GM18858 (cell line): Measurements from ENCODE around the gene GFRAL.
A peak's percentile ranks its signal among the peaks of the same experiment; 100 is the strongest.
"Not testable (repeated sequence)": the region's sequence is repeated elsewhere in the genome, so short reads cannot be mapped to it uniquely, and the experiment has no call there.

ENCODE experiments used
- ATAC-seq: cut with Tn5 transposase; IDR thresholded peaks from one replicate; pipeline ENCODE4 v1.9.1; 2021; ENCODE audit not compliant: unreplicated experiment

Gene GFRAL

DNA sequence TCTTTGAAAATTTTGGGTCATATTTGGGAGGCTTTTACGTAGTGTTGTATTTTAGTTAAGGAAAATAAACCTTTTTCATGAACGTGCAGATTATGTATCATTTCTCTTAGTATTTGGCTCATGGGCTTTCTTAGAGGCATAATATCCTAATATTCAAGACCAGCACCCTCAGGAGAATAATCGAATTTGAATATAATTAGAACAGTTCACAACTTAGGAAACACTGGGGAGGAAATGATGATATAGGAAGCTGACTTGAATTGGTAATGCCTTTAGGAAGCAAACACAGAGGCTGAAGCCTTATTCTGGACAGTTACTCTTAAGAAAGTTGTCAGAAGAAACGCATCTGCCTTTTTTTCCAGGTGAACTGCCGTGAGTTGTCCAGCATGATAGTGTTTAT, at the start of gene GFRAL:
TSS of gene GFRAL (plus strand) at position 301 of the 400 bp plus-strand sequence. CDS start at position 387, 86 bp downstream.
- ATAC-seq: no peak

DNA sequence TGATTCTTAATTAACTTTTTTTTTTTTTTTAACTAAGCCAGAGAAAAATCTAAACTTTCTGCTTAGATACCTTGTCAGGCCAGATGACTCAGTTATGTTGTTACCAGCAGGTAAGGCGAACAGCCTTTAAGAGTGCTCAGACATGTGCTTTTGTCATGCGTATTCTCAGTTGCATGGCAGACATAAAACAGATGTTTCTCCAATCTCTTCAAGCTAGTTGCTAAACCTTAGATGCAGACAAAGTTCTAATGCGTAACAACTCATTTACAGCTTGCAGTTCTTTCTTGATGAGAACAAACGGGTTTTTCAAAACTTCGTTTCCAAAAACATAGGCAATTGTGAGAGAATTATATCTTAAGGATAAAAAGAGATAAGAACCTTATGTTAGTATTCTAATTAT, 49.6 kb upstream of the GFRAL start:
- no peak for ATAC-seq

- ATAC-seq: no peak
Observed at GRCh38 chr6:55281215-55281614, 46.1 kb upstream of the GFRAL start.

DNA sequence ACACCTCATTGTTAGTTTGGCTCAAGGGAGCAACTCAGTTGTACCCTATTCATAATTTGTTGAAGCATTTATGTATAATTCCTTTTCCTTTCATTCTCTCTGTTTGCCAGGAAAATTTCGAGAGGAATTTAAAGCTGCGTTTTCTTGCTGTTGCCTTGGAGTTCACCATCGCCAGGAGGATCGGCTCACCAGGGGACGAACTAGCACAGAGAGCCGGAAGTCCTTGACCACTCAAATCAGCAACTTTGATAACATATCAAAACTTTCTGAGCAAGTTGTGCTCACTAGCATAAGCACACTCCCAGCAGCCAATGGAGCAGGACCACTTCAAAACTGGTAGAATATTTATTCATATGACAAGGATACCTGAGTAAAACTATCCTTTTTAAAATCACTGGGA, 45.2 kb upstream of the GFRAL start:
- ATAC-seq: no peak

DNA sequence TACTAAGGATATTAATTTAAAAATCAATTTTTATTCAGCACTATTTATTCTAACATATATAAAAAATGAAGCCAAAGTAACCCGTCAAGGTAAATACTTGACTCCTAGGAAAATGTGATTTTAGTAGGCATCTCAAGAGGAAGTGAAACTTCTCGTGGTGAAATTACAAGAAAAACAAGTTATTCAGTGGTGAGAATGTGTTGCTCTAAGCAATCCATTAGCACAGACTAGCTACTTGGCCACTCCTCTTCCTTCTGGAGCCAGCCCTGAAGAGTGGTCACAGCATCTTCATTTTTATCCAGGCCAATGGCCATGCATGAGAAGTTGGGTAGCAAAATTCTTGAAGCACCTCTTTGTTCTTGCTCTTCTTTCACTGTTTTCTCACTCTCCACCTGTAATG, 40.4 kb upstream of the GFRAL start:
- peak; percentile 64 for ATAC-seq

DNA sequence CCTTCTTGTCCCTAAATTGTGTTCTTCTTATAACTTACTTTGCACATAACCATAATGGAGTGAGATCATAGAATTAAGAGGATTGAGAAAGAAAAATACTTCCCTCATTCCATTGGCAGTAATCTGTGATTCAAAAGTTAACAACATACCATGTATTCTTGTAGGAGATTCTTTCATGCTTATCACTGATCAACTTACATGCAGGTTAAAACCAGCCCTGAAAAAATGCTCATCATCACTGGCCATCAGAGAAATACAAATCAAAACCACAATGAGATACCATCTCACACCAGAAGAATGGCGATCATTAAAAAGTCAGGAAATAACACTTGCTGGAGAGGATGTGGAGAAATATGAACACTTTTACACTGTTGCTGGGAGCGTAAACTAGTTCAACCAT, 36.5 kb upstream of the GFRAL start:
- no peak for ATAC-seq

DNA sequence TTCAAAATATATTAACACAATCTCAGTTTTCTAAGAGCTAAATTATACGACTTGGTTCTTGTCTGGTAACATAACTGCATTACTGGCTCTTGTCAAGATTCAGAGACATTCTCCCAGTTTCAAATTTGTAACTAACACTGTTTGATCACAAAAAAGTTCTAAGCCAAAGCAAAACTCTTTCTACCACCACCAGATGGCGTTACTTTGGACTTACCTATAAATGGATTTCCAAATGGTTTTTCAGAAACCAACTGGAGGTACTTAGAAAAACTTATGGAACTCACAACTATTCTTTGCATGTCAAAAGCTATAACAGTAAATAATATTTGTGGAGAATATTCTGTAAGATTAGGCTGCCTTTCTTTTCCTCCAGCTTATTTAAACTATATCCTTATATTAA, 34.2 kb upstream of the GFRAL start:
- ATAC-seq: no peak

- ATAC-seq: not testable (repeated sequence)
Observed at GRCh38 chr6:55297214-55297613, 30.1 kb upstream of the GFRAL start.

DNA sequence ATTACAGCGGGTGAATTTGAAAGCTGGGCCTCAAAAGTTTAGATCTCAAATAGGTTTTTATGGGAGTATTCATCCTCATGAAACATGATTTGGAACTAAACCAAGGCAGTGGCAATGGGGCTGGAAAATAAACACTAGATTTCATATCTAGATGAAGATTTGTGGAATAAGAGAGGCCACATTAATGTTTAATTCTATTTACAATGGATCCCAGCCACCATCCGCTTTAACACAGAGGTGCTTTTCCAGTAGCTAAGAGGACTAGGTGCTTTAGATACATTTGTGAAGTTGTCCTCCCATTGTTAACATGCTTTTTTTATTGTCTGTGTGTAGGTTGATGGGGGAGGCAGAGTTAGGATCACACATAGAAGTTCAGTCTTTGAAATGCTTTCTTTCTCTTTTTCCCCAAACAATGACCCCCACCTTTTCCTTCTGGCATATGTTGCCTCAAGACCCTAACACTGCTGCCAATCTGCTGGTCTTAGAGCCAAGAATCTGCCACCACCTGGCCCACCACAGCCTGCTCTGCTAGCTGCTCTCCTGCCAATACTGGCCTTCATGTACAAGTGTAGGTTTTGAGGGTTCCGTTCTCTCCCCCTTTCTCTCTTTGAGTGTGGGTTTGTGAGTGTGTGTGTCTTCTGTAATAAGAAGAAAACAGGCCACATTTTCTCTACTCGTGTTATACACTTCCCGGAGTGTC, 27.8 kb upstream of the GFRAL start:
- no peak for ATAC-seq

GRCh38 chr6:55304747-55305146, 22.5 kb upstream of the GFRAL start:
- no peak for ATAC-seq

DNA sequence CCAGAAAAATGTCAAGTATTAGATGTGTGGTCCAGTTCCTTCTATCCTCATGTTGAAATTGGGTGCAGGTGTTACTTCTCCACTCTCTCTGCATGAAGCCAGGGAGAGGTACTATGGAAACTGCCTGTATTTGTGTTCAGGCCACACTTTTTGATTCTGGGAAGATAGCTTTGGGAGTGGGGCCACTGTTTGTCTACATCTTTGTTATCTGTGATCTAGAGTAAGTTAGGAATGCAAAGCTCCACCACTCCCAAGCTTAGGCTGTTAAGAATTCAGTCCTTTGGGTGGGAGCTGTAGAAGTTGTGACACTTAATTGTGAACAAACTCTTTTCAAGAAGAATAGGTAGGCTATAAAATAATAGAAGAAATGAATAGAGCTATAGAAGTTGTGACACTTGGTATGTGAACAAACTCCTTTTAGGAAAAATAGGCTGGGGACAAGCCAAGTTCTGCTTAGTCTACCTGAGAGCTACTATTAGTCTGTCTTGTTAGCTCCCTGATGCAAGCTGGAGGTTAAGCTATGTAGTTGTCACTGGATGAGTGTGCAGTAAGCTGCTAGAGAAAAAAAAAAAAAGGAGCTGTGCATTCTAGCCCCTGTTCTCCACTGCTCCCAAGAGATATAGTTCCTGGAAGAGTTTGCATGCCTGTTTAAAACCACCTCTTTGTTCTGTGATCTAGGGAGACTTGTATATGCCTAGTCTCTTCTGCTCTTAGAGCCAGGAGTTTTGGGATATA, 7.1 kb upstream of the GFRAL start:
- no peak for ATAC-seq

DNA sequence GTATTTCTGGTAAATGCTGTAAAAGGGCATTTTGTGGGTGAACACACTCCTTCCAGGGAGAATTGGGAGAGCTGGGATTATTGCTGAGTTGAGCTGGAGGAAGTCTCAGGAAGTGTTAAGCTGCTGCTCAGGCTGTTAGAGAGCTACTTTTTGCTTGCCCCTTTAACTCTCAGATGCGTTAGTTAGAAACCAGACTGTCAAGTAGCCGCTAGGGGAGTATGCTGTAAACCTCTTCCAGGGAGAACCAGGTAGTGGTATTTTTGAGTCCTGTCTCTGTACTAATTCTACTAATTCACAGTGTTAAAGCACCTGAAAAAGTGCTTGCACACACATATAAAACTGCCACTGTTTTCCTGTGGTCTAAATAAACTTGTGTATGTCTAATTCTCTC, 6.6 kb upstream of the GFRAL start:
- no peak for ATAC-seq

- no peak for ATAC-seq
Observed at GRCh38 chr6:55377150-55377549, 49.9 kb downstream of the GFRAL start.

DNA sequence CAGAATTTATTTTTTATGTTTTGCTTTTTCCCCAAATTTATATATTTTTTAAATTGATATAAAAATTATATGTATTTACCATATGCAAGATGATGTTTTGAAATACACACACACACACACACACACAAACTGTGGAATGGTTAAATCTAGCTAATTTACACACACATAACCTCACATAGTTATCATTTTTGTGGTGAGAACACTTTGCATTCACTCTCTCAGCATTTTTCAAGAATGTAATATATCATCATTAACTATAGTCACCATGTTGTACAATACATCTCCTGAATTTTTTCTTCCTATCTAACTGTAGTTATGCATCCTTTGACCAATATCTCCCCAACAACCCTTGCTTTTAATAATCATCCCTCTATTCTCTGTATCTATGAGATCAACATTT, 52.2 kb downstream of the GFRAL start:
- ATAC-seq: no peak

DNA sequence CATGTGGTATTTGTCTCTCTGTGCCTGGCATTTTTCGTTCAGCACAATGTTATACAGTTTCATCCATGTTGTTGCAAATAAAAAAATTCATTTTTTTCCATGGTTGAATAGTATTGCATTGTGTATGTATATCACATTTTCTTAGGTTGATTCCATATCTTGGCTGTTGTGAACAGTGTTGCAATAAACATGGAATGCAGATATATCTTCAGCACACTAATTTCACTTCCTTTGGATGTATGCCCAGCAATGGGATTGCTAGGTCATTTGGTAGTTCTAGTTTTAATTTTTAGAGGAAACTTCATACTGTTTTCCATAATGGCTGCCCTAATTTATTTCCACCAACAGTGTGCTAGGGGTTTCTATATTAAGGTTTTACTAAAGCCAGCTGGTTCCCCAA, 52.6 kb downstream of the GFRAL start:
- no peak for ATAC-seq

DNA sequence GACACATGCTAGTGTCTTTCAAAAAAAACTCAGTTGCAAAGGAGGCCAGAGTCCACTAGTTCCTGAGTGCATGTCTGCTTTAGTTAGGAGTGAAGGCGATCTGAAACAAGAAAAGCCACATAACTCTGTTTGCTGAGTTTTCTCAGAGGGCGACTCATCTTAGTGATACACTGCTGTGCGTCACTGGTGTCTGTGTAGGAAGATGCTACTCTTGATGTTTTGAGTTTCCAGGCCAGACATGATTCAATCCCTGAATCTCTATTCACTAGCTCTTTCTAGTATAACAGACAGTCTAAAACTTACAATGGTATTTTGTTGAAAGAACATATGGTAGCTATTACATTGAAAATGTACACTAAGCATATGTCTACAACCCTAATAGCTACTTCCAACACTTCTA, 60.9 kb downstream of the GFRAL start:
- ATAC-seq: no peak

GRCh38 chr6:55395871-55396270, 68.6 kb downstream of the GFRAL start:
- ATAC-seq: no peak

GRCh38 chr6:55397986-55398385, 70.7 kb downstream of the GFRAL start:
- no peak for ATAC-seq

DNA sequence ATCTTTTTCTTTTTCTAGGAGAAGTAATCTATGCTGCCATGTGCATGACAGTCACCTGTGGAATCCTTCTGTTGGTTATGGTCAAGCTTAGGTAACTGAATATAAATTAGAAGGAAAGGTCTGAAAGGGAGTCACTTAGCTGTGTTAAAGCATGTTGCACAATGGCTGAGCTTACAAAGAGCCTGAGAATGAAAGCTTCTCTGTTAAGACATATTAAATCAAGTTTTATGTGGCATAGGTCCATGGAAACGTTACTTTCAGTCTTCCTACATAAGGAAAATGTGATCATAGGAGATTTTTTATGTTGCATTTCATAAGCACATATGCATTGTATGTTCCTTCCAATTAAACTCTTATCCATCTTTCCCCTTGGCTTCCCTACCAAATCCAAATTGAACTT, 72.1 kb downstream of the GFRAL start:
- no peak for ATAC-seq

GRCh38 chr6:55405474-55406235, 78.4 kb downstream of the GFRAL start:
- no peak for ATAC-seq

DNA sequence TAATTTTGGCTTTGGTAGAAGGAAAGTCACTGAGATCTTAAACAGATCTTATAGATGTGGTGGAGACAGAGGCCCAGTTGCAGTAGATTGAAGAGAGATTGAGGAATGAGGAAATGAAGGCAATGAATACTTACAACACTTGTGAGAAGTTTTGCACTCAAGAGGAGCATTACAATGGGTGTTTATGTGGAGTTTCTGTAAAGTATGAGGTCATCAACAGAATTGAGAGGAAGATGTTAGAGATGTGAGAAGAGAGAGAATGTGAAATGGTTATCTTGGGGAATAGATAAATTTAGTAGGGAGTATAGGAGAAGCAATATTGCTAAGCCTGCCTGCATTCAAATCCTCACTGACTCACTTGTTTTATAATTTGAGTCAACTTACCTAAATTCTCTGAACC, 83.4 kb downstream of the GFRAL start:
- ATAC-seq: no peak

DNA sequence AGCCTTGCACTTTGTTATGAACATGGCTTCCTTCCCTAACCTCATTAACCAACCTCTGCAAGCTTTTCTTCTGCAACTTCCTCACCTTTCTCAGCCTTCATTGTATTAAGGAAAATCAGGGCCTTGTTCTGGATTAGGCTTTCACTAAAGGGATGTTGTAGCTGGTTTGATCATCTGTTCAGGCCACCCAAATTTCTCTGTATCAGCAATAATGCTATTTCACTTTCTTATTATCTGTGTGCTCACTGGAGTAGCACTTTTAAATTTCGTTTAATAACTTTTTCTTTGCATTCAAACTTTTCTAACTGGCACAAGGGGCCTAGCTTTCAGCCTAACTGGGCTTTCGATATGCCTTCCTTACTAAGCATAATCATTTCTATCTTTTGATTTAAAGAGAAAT, 96.7 kb downstream of the GFRAL start:
- no peak for ATAC-seq
